Thoracic aorta (tissue), 2 donors: ENCODE results near the gene IQGAP1. TPM values are rescaled to one million over a fixed set of nuclear protein-coding genes. Genes with fewer than 3 reads are reported as not detected.
A peak's percentile ranks its signal among the peaks of the same experiment; 100 is the strongest.

Experiments
- ATAC-seq: fragments of 150-250 bp; one replicate; pipeline ENCODE4 v1.8.0; 2017; ENCODE audit warnings: low read depth; ENCODE audit not compliant: insufficient number of reproducible peaks, low FRiP score
- DNase-seq: peaks from one replicate; pipeline ENCODE4 v3.0.0-alpha.2; 2020; ENCODE audit warnings: low spot score
- H3K27ac ChIP-seq, 2 donors: fragments of 200-600 bp; sonication (generic); 1 replicate in 1 of 2; 2 replicates in 1 of 2; pipeline ENCODE4 v1.5.1; 2016; ENCODE audit warnings: mild to moderate bottlenecking in 2 of 2, moderate library complexity in 2 of 2
- H3K27me3 ChIP-seq: fragments of 200-600 bp; sonication (generic); replicated peaks from 2 replicates; pipeline ENCODE4 v1.6.0; 2016; ENCODE audit warnings: mild to moderate bottlenecking; ENCODE audit not compliant: insufficient read depth
- H3K36me3 ChIP-seq: fragments of 200-600 bp; sonication (generic); one replicate; pipeline ENCODE4 v1.5.1; 2016
- H3K4me1 ChIP-seq, 2 donors: fragments of 200-600 bp; sonication (generic); 1 replicate in 1 of 2; 2 replicates in 1 of 2; pipeline versions ENCODE4 v1.5.1 to v1.6.0; 2016; ENCODE audit warnings: low read depth in 2 of 2, mild to moderate bottlenecking in 1 of 2; ENCODE audit not compliant: control insufficient read depth in 1 of 2
- H3K4me3 ChIP-seq: fragments of 200-600 bp; sonication (generic); 2 replicates; pipeline ENCODE4 v1.5.1; 2016; ENCODE audit warnings: mild to moderate bottlenecking
- H3K9me3 ChIP-seq: fragments of 200-600 bp; sonication (generic); 2 replicates; pipeline ENCODE4 v1.5.1; 2016
- CTCF ChIP-seq: fragments of 200-600 bp; sonication (generic); IDR thresholded peaks from one replicate; pipeline ENCODE4 v1.5.1; 2019; ENCODE audit warnings: antibody characterized with exemption
- total RNA-seq, 2 donors: library from RNA; depleted of rRNA; stranded (reverse); fragments of >200 nt; gene quantifications; one replicate each; pipeline versions ENCODE4 v1.1.0 to v1.2.3, GENCODE V29; 2016

The IQGAP1 gene
- total RNA-seq, 2 donors from 2014 or later: 280 to 340 TPM

- Histone ChIP-seq H3K4me3 (peak overlapping the region; percentile 33), H3K27me3 (no peaks in the 10 kb centered on the region), H3K4me1 (peaks cover 48 to 77% of the 10 kb centered on the region in 2 donors), H3K27ac (peak overlapping the region; percentile 74 to 90), H3K9me3 (no peaks in the 10 kb centered on the region), H3K36me3 (peaks cover 14% of the 10 kb centered on the region)
- ATAC-seq (peak; percentile 87), DNase-seq (no peak)
- TF ChIP-seq CTCF: peak; percentile 41
These were observed 75.3 kb downstream of the IQGAP1 start for GRCh38 chr15:90463381-90463780.

GRCh38 chr15:90465140-90465929 lies 77.3 kb downstream of the IQGAP1 start:
- no peak overlapping the region for H3K4me3 ChIP-seq
- H3K36me3 ChIP-seq: peaks cover 27% of the 10 kb centered on the region
- H3K27ac ChIP-seq: peak overlapping the region; percentile 74 to 90
- peaks cover 44 to 66% of the 10 kb centered on the region in 2 donors for H3K4me1 ChIP-seq
- TF ChIP-seq CTCF: no peak
- DNase-seq (no peak), ATAC-seq (no peak)
- H3K27me3 ChIP-seq: no peaks in the 10 kb centered on the region
- no peaks in the 10 kb centered on the region for H3K9me3 ChIP-seq

GRCh38 chr15:90465930-90466567 lies 78.0 kb downstream of the IQGAP1 start:
- peaks cover 29% of the 10 kb centered on the region for H3K36me3 ChIP-seq
- no peak for DNase-seq
- no peak for ATAC-seq
- H3K27me3 ChIP-seq: no peaks in the 10 kb centered on the region
- peak overlapping the region; percentile 5 for H3K4me3 ChIP-seq
- H3K9me3 ChIP-seq: no peaks in the 10 kb centered on the region
- peak overlapping the region; percentile 74 to 90 for H3K27ac ChIP-seq
- no peak for TF ChIP-seq CTCF
- peaks cover 45 to 59% of the 10 kb centered on the region in 2 donors for H3K4me1 ChIP-seq

- peaks cover 23 to 25% of the 10 kb centered on the region in 2 donors for H3K4me1 ChIP-seq
- no peak overlapping the region for H3K4me3 ChIP-seq
- H3K27me3 ChIP-seq: no peaks in the 10 kb centered on the region
- peaks cover 48% of the 10 kb centered on the region for H3K36me3 ChIP-seq
- no peak for TF ChIP-seq CTCF
- H3K27ac ChIP-seq: peak overlapping the region in 1 of 2 donors; percentile 24
- no peaks in the 10 kb centered on the region for H3K9me3 ChIP-seq
- no peak for ATAC-seq
- no peak for DNase-seq
These were observed 81.7 kb downstream of the IQGAP1 start for GRCh38 chr15:90469723-90470122.

GRCh38 chr15:90470453-90470852 lies 82.4 kb downstream of the IQGAP1 start:
- ATAC-seq (no peak), DNase-seq (no peak)
- peaks cover 16 to 18% of the 10 kb centered on the region in 2 donors for H3K4me1 ChIP-seq
- H3K27me3 ChIP-seq: no peaks in the 10 kb centered on the region
- no peaks in the 10 kb centered on the region for H3K9me3 ChIP-seq
- H3K36me3 ChIP-seq: peaks cover 48% of the 10 kb centered on the region
- peak overlapping the region in 1 of 2 donors; percentile 24 for H3K27ac ChIP-seq
- no peak overlapping the region for H3K4me3 ChIP-seq
- no peak for TF ChIP-seq CTCF
